Right atrium auricular region (tissue), 2 donors: ENCODE results near the gene FHDC1. TPM values are rescaled to one million over a fixed set of nuclear protein-coding genes. Genes with fewer than 3 reads are reported as not detected.

Experiments
- DNase-seq: peaks from one replicate; pipeline ENCODE4 v3.0.0-alpha.2; 2019; ENCODE audit warnings: low spot score
- H3K27ac ChIP-seq, 2 donors: fragments of 200-600 bp; sonication (generic); 1 replicate in 1 of 2; 2 replicates in 1 of 2; pipeline ENCODE4 v1.5.1; 2016 to 2019
- H3K27me3 ChIP-seq, 2 donors: fragments of 200-600 bp; sonication (generic); one replicate each; pipeline versions ENCODE4 v1.5.1 to v1.6.0; 2017 to 2019
- H3K36me3 ChIP-seq: fragments of 200-600 bp; sonication (generic); one replicate; pipeline ENCODE4 v1.5.1; 2016
- H3K4me1 ChIP-seq, 2 donors: fragments of 200-600 bp; sonication (generic); one replicate each; pipeline versions ENCODE4 v1.5.1 to v1.6.0; 2017 to 2019
- H3K4me3 ChIP-seq, 2 donors: fragments of 200-600 bp; sonication (generic); 1 replicate in 1 of 2; 2 replicates in 1 of 2; pipeline ENCODE4 v1.5.1; 2017 to 2019; ENCODE audit warnings: mild to moderate bottlenecking in 1 of 2, moderate library complexity in 1 of 2
- H3K9me3 ChIP-seq, 2 donors: fragments of 200-600 bp; sonication (generic); one replicate each; pipeline ENCODE4 v1.5.1; 2019
- CTCF ChIP-seq, 2 donors: fragments of 200-600 bp; sonication (generic); IDR thresholded peaks; one replicate each; pipeline ENCODE4 v1.5.1; 2019; ENCODE audit warnings: antibody characterized with exemption in 2 of 2
- total RNA-seq, 2 donors: library from RNA; depleted of rRNA; stranded (reverse); fragments of >200 nt; gene quantifications; one replicate each; pipeline ENCODE4 v1.1.0, GENCODE V29; 2016

FHDC1 gene
- total RNA-seq, 2 donors from 2014 or later: 0.33 to 0.90 TPM

GRCh38 chr4:152999346-153000075, 63.4 kb downstream of the FHDC1 start:
- H3K27ac ChIP-seq: no peak overlapping the region
- TF ChIP-seq CTCF (IDR thresholded peaks at IDR 0.05): no peak
- H3K36me3 ChIP-seq: no peaks in the 10 kb centered on the region
- no peak for DNase-seq
- H3K27me3 ChIP-seq: no peaks in the 10 kb centered on the region
- no peaks in the 10 kb centered on the region for H3K9me3 ChIP-seq
- H3K4me3 ChIP-seq: no peak overlapping the region
- no peaks in the 10 kb centered on the region for H3K4me1 ChIP-seq

- DNase-seq: no peak
- no peak overlapping the region for H3K27ac ChIP-seq
- H3K36me3 ChIP-seq: no peaks in the 10 kb centered on the region
- no peak overlapping the region for H3K4me3 ChIP-seq
- TF ChIP-seq CTCF (IDR thresholded peaks at IDR 0.05): no peak
- H3K9me3 ChIP-seq: no peaks in the 10 kb centered on the region
- H3K4me1 ChIP-seq: no peaks in the 10 kb centered on the region
- no peaks in the 10 kb centered on the region for H3K27me3 ChIP-seq
Measured at GRCh38 chr4:153000076-153000420, 63.9 kb downstream of the FHDC1 start.

- H3K27me3 ChIP-seq: no peaks in the 10 kb centered on the region
- no peak overlapping the region for H3K4me3 ChIP-seq
- no peaks in the 10 kb centered on the region for H3K36me3 ChIP-seq
- no peak for DNase-seq
- no peak for TF ChIP-seq CTCF (IDR thresholded peaks at IDR 0.05)
- H3K27ac ChIP-seq: no peak overlapping the region
- H3K4me1 ChIP-seq: no peaks in the 10 kb centered on the region
- no peaks in the 10 kb centered on the region for H3K9me3 ChIP-seq
Measured at GRCh38 chr4:153001626-153002025, 65.5 kb downstream of the FHDC1 start.

GRCh38 chr4:153002110-153002509, 66.0 kb downstream of the FHDC1 start:
- no peak for DNase-seq
- TF ChIP-seq CTCF (IDR thresholded peaks at IDR 0.05): no peak
- no peaks in the 10 kb centered on the region for H3K27me3 ChIP-seq

GRCh38 chr4:153004081-153004850, 68.1 kb downstream of the FHDC1 start:
- no peak for DNase-seq
- Histone ChIP-seq H3K4me1 (no peaks in the 10 kb centered on the region), H3K27ac (no peak overlapping the region), H3K4me3 (no peak overlapping the region), H3K9me3 (no peaks in the 10 kb centered on the region), H3K36me3 (no peaks in the 10 kb centered on the region), H3K27me3 (no peaks in the 10 kb centered on the region)
- TF ChIP-seq CTCF (IDR thresholded peaks at IDR 0.05): no peak

More at GRCh38 chr4:153002110-153002509, 66.0 kb downstream of the FHDC1 start:
- H3K9me3 ChIP-seq: no peaks in the 10 kb centered on the region
- H3K4me3 ChIP-seq: no peak overlapping the region
- H3K4me1 ChIP-seq: no peaks in the 10 kb centered on the region
- no peak overlapping the region for H3K27ac ChIP-seq
- H3K36me3 ChIP-seq: no peaks in the 10 kb centered on the region
